Stimulated activated CD4-positive, alpha-beta T cell treated with anti-CD3 and anti-CD28 coated beads, TNF-alpha, amount 100 ng/mL, for 1 hour (primary cell): ENCODE results near the gene TMC2.

Experiments used
- DNase-seq, 3 donors: peaks; one replicate each; pipeline ENCODE4 v3.0.0-alpha.2; 2020; ENCODE audit warnings: low read depth in 3 of 3, low spot score in 1 of 3

TMC2 gene

GRCh38 chr20:2564406-2564805 lies 28.0 kb downstream of the TMC2 start:
- DNase-seq: no peak

GRCh38 chr20:2575682-2576081 lies 39.3 kb downstream of the TMC2 start:
- DNase-seq: no peak

GRCh38 chr20:2576317-2576727 lies 39.9 kb downstream of the TMC2 start:
- no peak for DNase-seq

GRCh38 chr20:2578475-2579192 lies 42.3 kb downstream of the TMC2 start:
- no peak for DNase-seq

GRCh38 chr20:2585811-2586210 lies 49.4 kb downstream of the TMC2 start:
- DNase-seq: no peak

GRCh38 chr20:2593756-2594155 lies 57.4 kb downstream of the TMC2 start:
- no peak for DNase-seq

- no peak for DNase-seq
These were observed 58.7 kb downstream of the TMC2 start for GRCh38 chr20:2595076-2595475.

GRCh38 chr20:2596673-2597279 lies 60.4 kb downstream of the TMC2 start:
- DNase-seq: no peak

- DNase-seq: no peak
These were observed 63.1 kb downstream of the TMC2 start for GRCh38 chr20:2599288-2600006.

GRCh38 chr20:2602046-2602735 lies 65.8 kb downstream of the TMC2 start:
- no peak for DNase-seq

- no peak for DNase-seq
These were observed 66.4 kb downstream of the TMC2 start for GRCh38 chr20:2602746-2603145.

- no peak for DNase-seq
These were observed 67.6 kb downstream of the TMC2 start for GRCh38 chr20:2603816-2604505.

GRCh38 chr20:2604506-2604835 lies 68.1 kb downstream of the TMC2 start:
- DNase-seq: no peak

GRCh38 chr20:2606507-2607006 lies 70.2 kb downstream of the TMC2 start:
- DNase-seq: no peak

- DNase-seq: no peak
These were observed 74.0 kb downstream of the TMC2 start for GRCh38 chr20:2610326-2610725.

GRCh38 chr20:2610941-2611720 lies 74.8 kb downstream of the TMC2 start:
- no peak for DNase-seq

GRCh38 chr20:2612073-2612472 lies 75.7 kb downstream of the TMC2 start:
- DNase-seq: no peak

- DNase-seq: no peak
These were observed 80.3 kb downstream of the TMC2 start for GRCh38 chr20:2616634-2617033.

- no peak for DNase-seq
These were observed 80.8 kb downstream of the TMC2 start for GRCh38 chr20:2617099-2617714.

GRCh38 chr20:2618815-2619214 lies 82.4 kb downstream of the TMC2 start:
- no peak for DNase-seq
